Measurements from ENCODE around the gene IP6K2.

GRCh38 chr3:48756640-48757039 is 39.6 kb upstream of the IP6K2 start:
- no peak for TF ChIP-seq EZH2 (IDR thresholded peaks at IDR 0.05; ENCODE audit: borderline replicate concordance, low read length)
- no peak for TF ChIP-seq CTCF (IDR thresholded peaks at IDR 0.05; ENCODE audit: low read length)
